Measurements from ENCODE around the gene ILK.

ILK gene

GRCh38 chr11:6622261-6623171 is 18.9 kb downstream of the ILK start:
- DNase-seq = no peak

GRCh38 chr11:6623391-6624363 is 20.1 kb downstream of the ILK start:
- no peak for DNase-seq

- DNase-seq = no peak
Observed at GRCh38 chr11:6625156-6625831, 21.7 kb downstream of the ILK start.

GRCh38 chr11:6625832-6626420 is 22.4 kb downstream of the ILK start:
- DNase-seq = no peak

- DNase-seq = no peak
Observed at GRCh38 chr11:6626971-6627761, 23.6 kb downstream of the ILK start.

- DNase-seq = no peak
Observed at GRCh38 chr11:6627762-6628241, 24.2 kb downstream of the ILK start.

GRCh38 chr11:6628526-6628925 is 25.0 kb downstream of the ILK start:
- DNase-seq = no peak

- DNase-seq = no peak
Observed at GRCh38 chr11:6629573-6629891, 26.0 kb downstream of the ILK start.

GRCh38 chr11:6629892-6630631 is 26.5 kb downstream of the ILK start:
- DNase-seq = no peak

- DNase-seq = no peak
Observed at GRCh38 chr11:6630632-6631291, 27.2 kb downstream of the ILK start.

- DNase-seq = no peak
Observed at GRCh38 chr11:6631361-6631890, 27.9 kb downstream of the ILK start.

- no peak for DNase-seq
Observed at GRCh38 chr11:6632116-6633073, 28.8 kb downstream of the ILK start.

GRCh38 chr11:6633422-6634408 is 30.1 kb downstream of the ILK start:
- DNase-seq = no peak

- no peak for DNase-seq
Observed at GRCh38 chr11:6634534-6634933, 31.0 kb downstream of the ILK start.

- DNase-seq = peak; percentile 76
Observed at GRCh38 chr11:6635082-6635932, 31.7 kb downstream of the ILK start.

- DNase-seq = no peak
Observed at GRCh38 chr11:6636480-6636879, 32.9 kb downstream of the ILK start.

- no peak for DNase-seq
Observed at GRCh38 chr11:6637871-6638270, 34.3 kb downstream of the ILK start.
